T-cell (primary cell): ENCODE data around the gene WDR81. TPM values are rescaled to one million over a fixed set of nuclear protein-coding genes. Genes with fewer than 3 reads are reported as not detected.
"Not testable (repeated sequence)": the region's sequence is repeated elsewhere in the genome, so short reads cannot be mapped to it uniquely, and the experiment has no call there.

Experiments
- ATAC-seq, 4 experiments: fragments of 200-7000 bp in 3 of 4; fragments of 150-1000 bp in 1 of 4; cut with Tn5 transposase; replicated peaks in 1 of 4; 1 replicate in 3 of 4; 2 replicates in 1 of 4; pipeline ENCODE4 v1.10.0; 2021; ENCODE audit warnings: moderate library complexity in 3 of 4, mild to moderate bottlenecking in 2 of 4, moderate number of reproducible peaks in 1 of 4
- CTCF ChIA-PET, 2 donors: fragments of 300-600 bp; sonication (Branson Sonifier 250); formaldehyde crosslinking; loops; one replicate each; lab custom pipeline; 2022; ENCODE audit warnings: antibody characterized with exemption in 2 of 2; lab: Charles Lee
- POLR2A ChIA-PET, 2 donors: fragments of 300-600 bp; sonication (Branson Sonifier 250); formaldehyde crosslinking; loops; one replicate each; lab custom pipeline; 2022; ENCODE audit warnings: antibody characterized with exemption in 2 of 2; lab: Charles Lee
- DNase-seq, 35 experiments: peaks; one replicate each; pipeline versions ENCODE4 v3.0.0 to v3.0.0-alpha.2; 2013 to 2023
- H3K27ac ChIP-seq: one replicate; pipeline ENCODE4 v1.5.1; 2013; ENCODE audit warnings: low read length
- H3K27me3 ChIP-seq, 2 experiments: replicated peaks in 1 of 2; 1 replicate in 1 of 2; 2 replicates in 1 of 2; pipeline versions ENCODE4 v1.6.1 to v1.7.0; 2013; ENCODE audit warnings: low read length in 1 of 2, mixed read lengths in 1 of 2; ENCODE audit not compliant: control insufficient read depth in 2 of 2, insufficient read depth in 2 of 2; ENCODE audit errors: extremely low read depth in 1 of 2
- H3K36me3 ChIP-seq, 2 donors: 1 replicate in 1 of 2; 2 replicates in 1 of 2; pipeline versions ENCODE4 v1.6.1 to v1.7.0; 2013; ENCODE audit warnings: low read length in 1 of 2; ENCODE audit not compliant: control insufficient read depth in 2 of 2, insufficient read depth in 1 of 2; ENCODE audit errors: extremely low read depth in 1 of 2
- H3K4me1 ChIP-seq, 2 experiments: 1 replicate in 1 of 2; 2 replicates in 1 of 2; pipeline versions ENCODE4 v1.6.1 to v1.7.0; 2013; ENCODE audit warnings: low read length in 2 of 2, mixed read lengths in 1 of 2; ENCODE audit not compliant: insufficient read depth in 2 of 2, control insufficient read depth in 1 of 2; ENCODE audit errors: extremely low read depth in 1 of 2
- H3K4me3 ChIP-seq, 2 donors: 1 replicate in 1 of 2; 2 replicates in 1 of 2; pipeline versions ENCODE4 v1.5.1 to v1.7.0; 2013; ENCODE audit warnings: mild to moderate bottlenecking in 2 of 2, low read length in 1 of 2, moderate library complexity in 1 of 2; ENCODE audit not compliant: control insufficient read depth in 1 of 2; ENCODE audit errors: extremely low read depth in 1 of 2
- H3K9me3 ChIP-seq: 2 replicates; pipeline ENCODE4 v1.7.0; 2013
- H3K27ac Mint-ChIP-seq, 2 donors: one replicate each; pipeline ENCODE4 v1.8.0; 2020 to 2021; ENCODE audit warnings: mild to moderate bottlenecking in 2 of 2, mixed read lengths in 2 of 2
- H3K27me3 Mint-ChIP-seq, 2 donors: one replicate each; pipeline ENCODE4 v1.8.0; 2021 to 2022; ENCODE audit warnings: mixed read lengths in 2 of 2
- H3K36me3 Mint-ChIP-seq: one replicate; pipeline ENCODE4 v1.8.0; 2021; ENCODE audit warnings: mixed read lengths
- H3K4me1 Mint-ChIP-seq, 3 donors: one replicate each; pipeline ENCODE4 v1.8.0; 2020 to 2022; ENCODE audit warnings: mixed read lengths in 3 of 3, mild to moderate bottlenecking in 1 of 3
- H3K4me3 Mint-ChIP-seq, 3 donors: one replicate each; pipeline ENCODE4 v1.8.0; 2020 to 2022; ENCODE audit warnings: mild to moderate bottlenecking in 3 of 3, mixed read lengths in 3 of 3, moderate library complexity in 3 of 3
- H3K9me3 Mint-ChIP-seq, 3 donors: one replicate each; pipeline ENCODE4 v1.8.0; 2020 to 2022; ENCODE audit warnings: mixed read lengths in 3 of 3
- WGBS: methylation state at CpG from one replicate; pipeline ENCODE4 v1.1.5; 2013; ENCODE audit warnings: missing lambda C conversion rate; ENCODE audit not compliant: insufficient coverage; 5-methylcytosine and 5-hydroxymethylcytosine counted together
- total RNA-seq, 35 experiments: library from RNA in 6 of 35; stranded (reverse) in 6 of 35; fragments of 120-200 nt in 1 of 35; gene quantifications; one replicate each; pipeline versions ENCODE4 v1.2.1 to v1.2.4 and lab custom pipeline; 2013 to 2026

WDR81 gene
- total RNA-seq, 5 donors from 2014 or later (not counting 1 experiment from before 2014, with no cell fraction given) = 41.4 to 76.0 (median 63.1) TPM

DNA sequence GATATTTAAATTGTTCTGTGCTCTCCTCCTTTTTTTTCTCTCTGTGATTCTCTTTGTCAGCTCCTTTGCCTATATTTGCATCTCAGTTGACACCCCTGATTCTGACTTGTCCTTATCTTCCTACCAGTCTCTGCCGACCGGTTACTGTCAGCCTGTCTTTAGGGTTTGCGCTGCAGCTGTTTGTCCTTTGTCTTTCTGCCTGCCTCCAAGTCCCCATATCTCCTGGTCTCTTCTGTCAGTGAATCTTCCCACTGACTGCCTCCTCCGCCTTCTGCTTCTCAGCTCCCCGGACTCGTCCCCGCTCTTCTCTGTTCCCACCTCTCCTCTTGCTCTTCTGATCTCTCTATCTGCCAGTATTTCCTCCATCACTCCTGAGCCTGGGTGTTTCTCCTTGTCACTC lies 19.5 kb upstream of the WDR81 start:
- H3K27ac Mint-ChIP-seq = peak overlapping the region in 1 of 2 donors; percentile 29
- H3K27me3 ChIP-seq = peaks cover 4 to 27% of the 10 kb centered on the region in 2 experiments
- H3K4me1 ChIP-seq = peaks cover 4 to 27% of the 10 kb centered on the region in 2 experiments
- DNase-seq (no peak), ATAC-seq (no peak)
- H3K9me3 Mint-ChIP-seq = no peaks in the 10 kb centered on the region
- no peaks in the 10 kb centered on the region for H3K36me3 ChIP-seq
- H3K4me3 Mint-ChIP-seq = no peak overlapping the region
- no peak overlapping the region for H3K4me3 ChIP-seq
- H3K27me3 Mint-ChIP-seq = peaks cover 8 to 23% of the 10 kb centered on the region in 2 donors
- H3K4me1 Mint-ChIP-seq = peaks cover 0 to 15% (median 6%) of the 10 kb centered on the region in 3 donors
- CTCF ChIA-PET = no interaction called here
- WGBS = 96% methylated on average over 7 of the region's 7 CpGs
- H3K36me3 Mint-ChIP-seq = no peaks in the 10 kb centered on the region
- H3K27ac ChIP-seq = no peak overlapping the region
- POLR2A ChIA-PET = no interaction called here
- no peaks in the 10 kb centered on the region for H3K9me3 ChIP-seq

DNA sequence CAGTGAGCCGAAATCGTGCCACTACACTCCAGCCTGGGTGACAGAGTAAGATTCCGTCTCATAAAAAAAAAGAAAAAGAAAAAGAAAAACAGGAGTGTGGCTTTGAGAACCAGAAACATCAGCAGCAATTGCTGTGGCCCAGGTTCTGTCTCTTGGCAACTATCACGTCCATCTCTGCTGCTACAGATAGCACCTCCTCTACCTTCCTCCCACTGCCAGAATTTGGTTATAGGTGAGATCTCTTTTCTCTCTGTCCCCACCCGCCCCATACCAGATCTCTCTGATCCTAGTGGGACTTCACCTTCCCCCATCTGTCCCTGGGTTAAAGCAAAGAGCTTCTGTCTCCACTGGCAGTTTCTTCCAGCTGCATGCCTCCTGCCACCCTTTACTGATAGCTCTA lies 17.4 kb upstream of the WDR81 start:
- Histone ChIP-seq H3K27me3 (peaks cover 4 to 38% of the 10 kb centered on the region in 2 experiments), H3K9me3 (no peaks in the 10 kb centered on the region), H3K4me1 (peaks cover 14 to 40% of the 10 kb centered on the region in 2 experiments), H3K36me3 (no peaks in the 10 kb centered on the region), H3K4me3 (no peak overlapping the region), H3K27ac (peak overlapping the region; percentile 51)
- ATAC-seq (peak in 3 of 4 experiments; percentile 51 to 59 (median 58)), DNase-seq (peak in 9 of 35 experiments; percentile 24 to 69 (median 44))
- Mint-ChIP-seq H3K27me3 (peaks cover 8 to 24% of the 10 kb centered on the region in 2 donors), H3K27ac (peak overlapping the region; percentile 60 to 63), H3K4me1 (peaks cover 12 to 30% (median 17%) of the 10 kb centered on the region in 3 donors), H3K9me3 (no peaks in the 10 kb centered on the region), H3K36me3 (peaks cover 2% of the 10 kb centered on the region), H3K4me3 (no peak overlapping the region)
- CTCF ChIA-PET = no interaction called here
- WGBS = 88% methylated on average over 4 of the region's 5 CpGs
- POLR2A ChIA-PET = interaction anchor here in 1 of 2 donors (0.6 to 0.7 kb wide), 3 partner anchors 9 to 163 kb away, joined by 3 to 5 read pairs (median 5); no protein-coding TSS in a partner anchor

- H3K27me3 Mint-ChIP-seq = peaks cover 8 to 21% of the 10 kb centered on the region in 2 donors
- peaks cover 0 to 12% of the 10 kb centered on the region in 2 donors for H3K36me3 ChIP-seq
- peaks cover 12 to 35% (median 17%) of the 10 kb centered on the region in 3 donors for H3K4me1 Mint-ChIP-seq
- CTCF ChIA-PET, ATAC-seq, DNase-seq, H3K27ac ChIP-seq, H3K9me3 Mint-ChIP-seq, H3K36me3 Mint-ChIP-seq, H3K4me3 ChIP-seq, H3K27ac Mint-ChIP-seq, H3K9me3 ChIP-seq: not testable (repeated sequence)
- WGBS = 93% methylated on average over 4 of the region's 10 CpGs
- peaks cover 4 to 44% of the 10 kb centered on the region in 2 experiments for H3K27me3 ChIP-seq
- H3K4me1 ChIP-seq = peaks cover 14 to 41% of the 10 kb centered on the region in 2 experiments
- POLR2A ChIA-PET = interaction anchor here in 1 of 2 donors (0.6 kb wide), 1 partner anchor 42 kb away, joined by 3 read pairs; no protein-coding TSS in a partner anchor
- H3K4me3 Mint-ChIP-seq = peak overlapping the region; percentile 31 to 77 (median 44)
Measured at GRCh38 chr17:1708791-1709346, 15.6 kb upstream of the WDR81 start.

GRCh38 chr17:1709403-1709951 lies 15.0 kb upstream of the WDR81 start:
- no peak for DNase-seq
- Mint-ChIP-seq H3K27me3 (peaks cover 8 to 23% of the 10 kb centered on the region in 2 donors), H3K4me3 (peak overlapping the region; percentile 31 to 77 (median 44)), H3K36me3 (peaks cover 10% of the 10 kb centered on the region), H3K4me1 (peaks cover 17 to 39% (median 19%) of the 10 kb centered on the region in 3 donors), H3K27ac (no peak overlapping the region), H3K9me3 (no peaks in the 10 kb centered on the region)
- WGBS = no CpG with 5 or more reads among the region's 16 CpGs
- peak in 1 of 4 experiments; percentile 15 for ATAC-seq
- Histone ChIP-seq H3K36me3 (peaks cover 0 to 12% of the 10 kb centered on the region in 2 donors), H3K4me1 (peaks cover 14 to 47% of the 10 kb centered on the region in 2 experiments), H3K4me3 (peak overlapping the region in 1 of 2 donors; percentile 53), H3K27me3 (peaks cover 4 to 50% of the 10 kb centered on the region in 2 experiments), H3K9me3 (no peaks in the 10 kb centered on the region), H3K27ac (no peak overlapping the region)
- ChIA-PET CTCF (no interaction called here), POLR2A (no interaction called here)

GRCh38 chr17:1709971-1710806 lies 14.3 kb upstream of the WDR81 start, which contains the start of gene TLCD2:
TLCD2 (minus strand) TSS chr17:1710377; CDS start chr17:1710242, 135 bp downstream.
- H3K36me3 Mint-ChIP-seq = peaks cover 10% of the 10 kb centered on the region
- peak within 1 kb of the TSS; percentile 66 to 67 for H3K27ac Mint-ChIP-seq
- H3K4me3 ChIP-seq = peak within 1 kb of the TSS; percentile 53 to 67
- no peaks in the 10 kb centered on the region for H3K9me3 Mint-ChIP-seq
- peak in 1 of 35 experiments; percentile 14 for DNase-seq
- no peaks in the 10 kb centered on the region for H3K9me3 ChIP-seq
- H3K4me1 ChIP-seq = peaks cover 14 to 54% of the 10 kb centered on the region in 2 experiments
- peak within 1 kb of the TSS; percentile 23 for H3K27ac ChIP-seq
- H3K4me1 Mint-ChIP-seq = peaks cover 18 to 42% (median 22%) of the 10 kb centered on the region in 3 donors
- POLR2A ChIA-PET = no interaction called here
- H3K36me3 ChIP-seq = peaks cover 0 to 12% of the 10 kb centered on the region in 2 donors
- 1% methylated on average over 74 of the region's 83 CpGs for WGBS
- peak within 1 kb of the TSS; percentile 64 to 77 (median 68) for H3K4me3 Mint-ChIP-seq
- peak in 3 of 4 experiments; percentile 39 to 46 (median 39) for ATAC-seq
- CTCF ChIA-PET = no interaction called here
- H3K27me3 Mint-ChIP-seq = peaks cover 4 to 21% of the 10 kb centered on the region in 2 donors
- H3K27me3 ChIP-seq = peaks cover 4 to 57% of the 10 kb centered on the region in 2 experiments
